GM18498 (cell line): ENCODE data around the gene NOTUM.

ENCODE experiments used
- ATAC-seq: cut with Tn5 transposase; IDR thresholded peaks from one replicate; pipeline ENCODE4 v1.9.1; 2021; ENCODE audit warnings: mild to moderate bottlenecking, moderate library complexity; ENCODE audit not compliant: unreplicated experiment

NOTUM gene

DNA sequence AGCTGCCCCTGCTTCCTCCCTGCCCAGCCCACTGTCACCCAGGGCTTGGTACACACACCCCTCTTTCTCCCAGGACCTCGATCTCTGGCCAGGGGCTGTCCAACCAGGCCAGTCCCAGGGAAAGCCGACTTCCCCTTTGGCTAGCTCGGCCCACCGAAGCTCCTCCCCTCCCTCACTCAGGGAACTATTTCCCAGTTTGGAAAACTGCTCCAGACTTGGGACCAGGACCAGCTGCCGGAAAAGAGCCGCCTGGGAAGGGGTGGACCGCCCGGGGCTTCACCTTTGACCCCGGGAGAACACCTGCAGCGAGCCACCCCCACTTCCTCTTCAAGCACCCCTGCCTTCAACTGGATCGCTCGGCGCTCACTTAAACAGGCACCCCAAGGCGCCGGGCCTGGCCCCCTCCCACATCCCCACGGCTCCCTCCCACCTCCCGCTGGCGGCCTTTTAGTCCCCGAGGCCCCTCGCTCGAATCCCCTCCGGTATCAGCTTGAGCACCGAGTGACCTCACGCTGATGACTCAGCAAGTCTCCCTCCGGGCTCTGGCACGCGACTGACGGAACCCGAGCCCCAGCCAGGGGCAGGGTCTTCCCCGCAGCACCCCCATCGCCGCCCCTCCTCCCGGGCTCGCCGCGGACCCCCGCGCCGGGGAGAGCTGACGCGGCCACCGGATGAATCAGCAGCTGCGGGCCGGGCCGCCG, 34.4 kb downstream of the NOTUM start:
- ATAC-seq, result peak; percentile 20

GRCh38 chr17:81925860-81926450, 35.0 kb downstream of the NOTUM start:
- ATAC-seq, result no peak

DNA sequence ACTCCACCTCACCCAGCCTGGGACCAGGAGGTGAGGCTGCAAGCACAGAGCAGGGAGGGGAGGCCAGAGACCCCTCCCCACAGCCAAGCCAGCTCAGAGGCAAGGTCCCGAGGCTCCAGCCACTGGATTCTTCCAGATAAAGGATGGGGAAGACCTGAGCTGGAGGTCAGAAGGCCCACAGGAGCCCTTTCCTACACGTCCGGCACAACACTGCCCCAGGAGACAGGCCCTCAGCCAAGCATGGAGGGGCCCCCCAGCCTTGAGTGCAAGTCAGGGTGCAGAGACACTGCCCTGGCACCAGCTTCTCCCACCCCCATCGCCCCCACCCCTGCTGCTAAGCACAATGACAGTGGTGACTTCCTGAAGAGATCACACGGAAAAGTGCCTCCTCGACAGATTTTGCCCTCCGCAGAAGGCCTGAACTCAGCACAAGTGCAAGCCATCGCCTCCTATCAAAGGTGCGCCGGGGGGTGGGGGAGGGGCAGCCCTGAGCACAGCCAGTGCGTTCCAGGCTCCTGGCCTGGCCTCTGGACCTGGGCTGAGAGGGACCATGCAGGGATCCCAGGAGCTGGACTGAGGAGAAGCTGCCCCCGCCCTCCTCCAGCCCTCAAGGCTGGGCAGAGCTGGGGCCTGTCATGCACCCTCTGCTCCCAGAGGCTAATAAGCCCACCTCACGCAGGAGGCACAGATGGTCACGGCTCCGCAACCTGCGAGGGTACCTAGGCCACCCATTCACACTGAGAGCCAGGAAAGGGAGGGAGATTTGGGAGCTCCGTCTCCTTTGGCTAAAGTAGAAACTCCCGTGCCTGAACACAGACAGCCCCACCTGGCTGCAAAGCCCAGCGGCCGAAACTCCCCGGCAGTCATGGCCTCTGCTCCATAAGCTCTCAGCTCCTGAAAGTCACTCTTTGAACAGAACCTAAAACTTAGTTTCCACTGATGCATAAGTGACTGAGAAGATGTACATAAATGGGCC, 36.1 kb downstream of the NOTUM start:
- ATAC-seq, result no peak

GRCh38 chr17:81923302-81924260, 37.4 kb downstream of the NOTUM start:
- ATAC-seq, result no peak

DNA sequence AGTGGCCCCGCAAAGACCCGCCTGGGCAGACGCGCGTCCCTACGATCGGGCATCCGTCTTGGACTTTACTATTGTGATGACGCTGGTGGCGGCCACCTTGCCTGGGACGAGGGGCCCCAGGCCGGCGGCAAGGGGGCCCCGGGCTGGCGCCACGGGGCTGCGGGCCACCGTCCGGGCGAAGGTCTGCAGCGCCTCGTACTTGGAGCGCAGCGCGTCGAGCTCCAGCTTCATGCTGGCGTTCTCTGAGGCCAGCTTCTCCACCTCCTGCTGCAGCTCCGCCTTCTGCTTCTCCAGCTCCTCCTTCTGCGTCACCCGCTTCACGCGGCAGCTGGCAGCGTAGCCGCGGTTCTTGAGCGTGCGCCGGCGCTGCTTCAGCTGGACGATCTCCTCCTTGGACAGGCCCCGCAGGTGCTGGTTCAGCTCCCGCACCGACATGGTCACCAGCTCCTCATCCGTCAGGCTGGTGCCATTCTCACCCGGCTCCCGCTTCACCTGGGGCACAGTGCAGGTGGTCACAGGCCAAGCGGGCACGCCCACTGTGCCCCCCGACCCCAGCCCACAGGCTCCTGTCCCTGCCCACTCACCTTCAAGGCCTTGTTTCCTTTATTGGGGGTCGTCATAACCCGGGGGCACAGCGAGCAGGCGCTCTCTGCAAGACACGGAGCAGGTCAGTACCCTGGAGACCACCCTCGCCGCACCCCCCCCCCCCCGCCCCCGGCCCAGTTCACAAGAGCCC, 38.3 kb downstream of the NOTUM start:
- no peak for ATAC-seq

GRCh38 chr17:81921996-81922565, 38.9 kb downstream of the NOTUM start:
- no peak for ATAC-seq

DNA sequence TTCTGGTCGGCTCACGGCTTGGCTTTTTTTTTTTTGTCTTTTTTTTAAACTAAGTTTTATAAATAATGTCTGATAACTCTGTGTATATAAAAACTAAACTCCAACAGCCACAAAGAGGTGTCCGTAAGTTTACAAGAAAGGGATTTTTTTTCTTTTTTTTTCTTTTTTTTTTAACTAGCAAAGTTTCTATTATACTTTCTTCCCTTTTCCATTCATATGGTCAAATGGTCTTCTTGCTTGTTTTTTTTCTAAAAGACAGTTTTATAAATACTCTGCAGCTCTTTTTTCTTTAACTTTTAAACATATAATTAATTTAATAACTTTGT, 39.5 kb downstream of the NOTUM start:
- ATAC-seq, result no peak

GRCh38 chr17:81920612-81921536, 40.1 kb downstream of the NOTUM start:
- ATAC-seq, result no peak

GRCh38 chr17:81918832-81919545, 42.0 kb downstream of the NOTUM start:
- ATAC-seq, result no peak

DNA sequence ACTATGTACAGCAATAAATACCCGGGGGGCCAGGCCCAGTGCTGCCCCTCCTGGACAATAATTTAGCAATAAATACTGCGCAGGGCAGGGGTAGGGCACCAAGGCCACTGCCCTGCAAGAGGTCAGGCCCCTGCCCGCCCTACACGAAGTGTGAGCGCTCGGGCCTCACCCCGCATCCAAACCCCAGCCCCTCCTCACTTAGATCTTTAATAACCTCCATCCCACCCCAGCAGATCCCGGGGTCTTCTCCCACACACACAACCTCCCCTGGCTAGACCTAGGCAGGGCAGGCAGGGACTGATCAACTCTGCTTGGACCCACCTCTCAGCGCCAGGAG, 42.7 kb downstream of the NOTUM start:
- peak; percentile 15 for ATAC-seq

DNA sequence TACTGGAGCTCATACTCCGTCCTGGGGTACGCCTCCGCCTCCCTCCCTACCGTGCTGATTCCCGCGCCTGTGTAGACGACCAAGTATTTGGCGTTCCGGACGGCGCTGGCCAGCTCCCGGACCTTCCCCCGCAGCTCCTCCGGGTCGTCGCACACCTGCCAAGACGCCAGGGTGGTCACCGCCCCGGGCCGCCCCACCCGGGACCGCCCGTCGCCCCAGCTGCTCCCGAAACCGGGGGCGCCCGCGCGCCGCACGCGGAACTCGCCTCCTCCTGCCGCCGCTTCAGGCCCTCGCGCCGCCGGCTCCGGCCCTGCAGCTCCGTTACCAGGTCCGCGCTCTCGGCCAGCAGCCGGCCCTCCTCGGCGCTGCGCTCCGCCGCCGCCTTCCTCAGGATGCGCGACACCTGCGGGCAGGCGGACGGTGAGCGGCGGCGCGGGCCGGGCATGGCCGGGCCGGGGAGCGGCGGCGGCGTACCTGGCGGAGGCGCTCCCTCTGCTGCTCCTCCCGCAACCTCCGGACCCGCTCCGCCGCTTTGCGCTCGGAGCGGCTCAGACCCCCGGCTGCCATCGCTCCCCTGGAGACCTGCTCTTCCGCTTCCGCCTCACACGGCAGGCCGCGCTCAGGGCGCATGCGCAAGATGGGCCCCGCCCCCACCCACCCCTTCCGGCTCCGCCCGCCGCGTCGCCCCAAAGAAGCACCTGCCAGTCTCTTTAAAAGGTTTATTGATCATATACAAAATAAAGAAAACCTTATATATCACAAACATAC, 43.2 kb downstream of the NOTUM start, which contains the start of gene SIRT7:
SIRT7 (minus strand) TSS at position 612 of the 768 bp plus-strand sequence; CDS start at position 567, 45 bp downstream.
- ATAC-seq, result peak; percentile 66

GRCh38 chr17:81916234-81917001, 44.6 kb downstream of the NOTUM start:
- no peak for ATAC-seq

DNA sequence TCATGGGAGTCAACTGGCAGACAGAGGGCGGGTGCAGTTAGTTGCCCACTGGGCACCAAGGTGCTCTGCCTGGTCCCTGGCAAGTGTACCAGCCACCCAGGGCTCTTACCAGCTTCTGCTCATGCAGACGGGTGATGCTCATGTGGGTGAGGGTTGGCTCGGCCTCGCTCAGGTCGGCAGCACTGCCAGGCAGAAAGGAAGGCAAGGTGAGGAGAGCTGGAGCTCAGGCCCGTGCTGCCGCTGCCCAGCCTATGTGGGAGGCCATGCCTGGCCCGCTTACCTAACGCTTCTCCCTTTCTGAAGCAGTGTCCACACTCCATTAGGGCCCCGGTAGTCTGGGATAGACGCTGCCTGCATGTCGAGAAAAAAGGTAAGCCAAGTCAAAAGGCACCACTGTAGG, 45.7 kb downstream of the NOTUM start:
- ATAC-seq, result no peak

GRCh38 chr17:81914103-81914850, 46.7 kb downstream of the NOTUM start:
- ATAC-seq, result no peak

GRCh38 chr17:81913394-81914102, 47.4 kb downstream of the NOTUM start:
- no peak for ATAC-seq
